Esophagus muscularis mucosa (tissue), 4 donors: ENCODE data around the gene MUS81. TPM values are rescaled to one million over a fixed set of nuclear protein-coding genes. Genes with fewer than 3 reads are reported as not detected.

Experiments
- DNase-seq: peaks from one replicate; pipeline ENCODE4 v3.0.0-alpha.2; 2017; ENCODE audit errors: extremely low spot score
- H3K27ac ChIP-seq, 4 donors: fragments of 200-600 bp; sonication (generic); replicated peaks in 1 of 4; 1 replicate in 3 of 4; 2 replicates in 1 of 4; pipeline ENCODE4 v1.5.1; 2016 to 2019; ENCODE audit warnings: mild to moderate bottlenecking in 1 of 4
- H3K27me3 ChIP-seq, 4 donors: fragments of 200-600 bp; sonication (generic); one replicate each; pipeline versions ENCODE4 v1.5.1 to v1.6.0; 2016 to 2019
- H3K36me3 ChIP-seq, 4 donors: fragments of 200-600 bp; sonication (generic); one replicate each; pipeline ENCODE4 v1.5.1; 2016 to 2019
- H3K4me1 ChIP-seq, 4 donors: fragments of 200-600 bp; sonication (generic); one replicate each; pipeline ENCODE4 v1.5.1; 2016 to 2019
- H3K4me3 ChIP-seq, 4 donors: fragments of 200-600 bp; sonication (generic); 1 replicate in 2 of 4; 2 replicates in 2 of 4; pipeline ENCODE4 v1.5.1; 2016 to 2019; ENCODE audit warnings: mild to moderate bottlenecking in 4 of 4, moderate library complexity in 1 of 4
- H3K9me3 ChIP-seq, 4 donors: fragments of 200-600 bp; sonication (generic); 1 replicate in 3 of 4; 2 replicates in 1 of 4; pipeline ENCODE4 v1.5.1; 2016 to 2019
- EP300 ChIP-seq: sonication (generic); formaldehyde crosslinking; IDR thresholded peaks from one replicate; pipeline ENCODE4 v1.6.1; 2017; ENCODE audit warnings: antibody characterized with exemption
- POLR2A ChIP-seq: fragments of 450-650 bp; IDR thresholded peaks from one replicate; pipeline ENCODE4 v1.6.1; 2017; ENCODE audit warnings: antibody characterized with exemption, moderate library complexity, mild to moderate bottlenecking, low read depth
- POLR2AphosphoS5 ChIP-seq, 2 donors: sonication (generic); formaldehyde crosslinking; IDR thresholded peaks; one replicate each; pipeline ENCODE4 v1.6.1; 2017; ENCODE audit warnings: antibody characterized with exemption in 2 of 2
- WGBS: methylation state at CpG from one replicate; pipeline ENCODE4 v1.1.5; 2018; 5-methylcytosine and 5-hydroxymethylcytosine counted together
- intact Hi-C: fragments of 100-400 bp; cut with DNase I; formaldehyde crosslinking; loops from one replicate; pipeline ENCODE4 v1.15.1; 2023
- total RNA-seq, 4 donors: library from RNA; depleted of rRNA; stranded (reverse); fragments of >200 nt; gene quantifications; one replicate each; pipeline versions ENCODE4 v1.1.0 to v1.2.1, GENCODE V29; 2016
- TF ChIP-seq, protein P1 (sequence below), 3 experiments: fragments of 200-600 bp in 2 of 3; fragments of 450-650 bp in 1 of 3; sonication (generic) in 2 of 3; IDR thresholded peaks; one replicate each; pipeline ENCODE4 v1.5.1; 2017 to 2019; ENCODE audit warnings: antibody characterized with exemption in 3 of 3, mild to moderate bottlenecking in 2 of 3, moderate library complexity in 1 of 3

MUS81 gene
- total RNA-seq, 4 donors from 2014 or later, result 42.2 to 74.2 (median 58.3) TPM

DNA sequence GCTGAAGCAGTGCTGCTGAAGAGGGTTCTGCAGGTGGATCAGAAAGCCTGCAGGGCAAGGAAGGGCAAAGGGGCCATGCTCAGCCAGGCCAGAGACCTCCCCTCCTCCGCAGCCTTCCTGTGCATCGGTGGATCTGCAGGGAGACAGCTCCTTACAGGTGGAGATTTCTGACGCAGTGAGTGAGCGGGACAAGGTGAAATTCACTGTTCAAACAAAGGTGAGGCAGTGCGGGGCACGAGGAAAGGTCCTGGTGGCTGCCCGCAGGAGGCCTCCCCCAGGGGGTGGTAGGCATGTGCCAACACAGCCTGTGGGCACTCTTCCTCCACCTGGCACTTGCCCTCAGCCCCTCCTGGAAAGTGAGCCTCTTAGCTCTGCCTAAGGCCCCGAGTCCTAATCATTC lies 10.9 kb upstream of the MUS81 start:
- WGBS, result 81% methylated on average over 4 of the region's 8 CpGs
- H3K4me1 ChIP-seq, result peaks cover 2 to 24% (median 14%) of the 10 kb centered on the region in 4 donors
- intact Hi-C loops, result no loop called here
- no peak for DNase-seq
- no peak for TF ChIP-seq POLR2AphosphoS5 (IDR thresholded peaks at IDR 0.05)
- no peak for TF ChIP-seq EP300
- TF ChIP-seq, protein P1, sequence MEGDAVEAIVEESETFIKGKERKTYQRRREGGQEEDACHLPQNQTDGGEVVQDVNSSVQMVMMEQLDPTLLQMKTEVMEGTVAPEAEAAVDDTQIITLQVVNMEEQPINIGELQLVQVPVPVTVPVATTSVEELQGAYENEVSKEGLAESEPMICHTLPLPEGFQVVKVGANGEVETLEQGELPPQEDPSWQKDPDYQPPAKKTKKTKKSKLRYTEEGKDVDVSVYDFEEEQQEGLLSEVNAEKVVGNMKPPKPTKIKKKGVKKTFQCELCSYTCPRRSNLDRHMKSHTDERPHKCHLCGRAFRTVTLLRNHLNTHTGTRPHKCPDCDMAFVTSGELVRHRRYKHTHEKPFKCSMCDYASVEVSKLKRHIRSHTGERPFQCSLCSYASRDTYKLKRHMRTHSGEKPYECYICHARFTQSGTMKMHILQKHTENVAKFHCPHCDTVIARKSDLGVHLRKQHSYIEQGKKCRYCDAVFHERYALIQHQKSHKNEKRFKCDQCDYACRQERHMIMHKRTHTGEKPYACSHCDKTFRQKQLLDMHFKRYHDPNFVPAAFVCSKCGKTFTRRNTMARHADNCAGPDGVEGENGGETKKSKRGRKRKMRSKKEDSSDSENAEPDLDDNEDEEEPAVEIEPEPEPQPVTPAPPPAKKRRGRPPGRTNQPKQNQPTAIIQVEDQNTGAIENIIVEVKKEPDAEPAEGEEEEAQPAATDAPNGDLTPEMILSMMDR (IDR thresholded peaks at IDR 0.05), result no peak
- no peak overlapping the region for H3K4me3 ChIP-seq
- no peak overlapping the region for H3K27ac ChIP-seq
- peaks cover 6 to 42% (median 40%) of the 10 kb centered on the region in 4 donors for H3K36me3 ChIP-seq
- peaks cover 0 to 9% (median 3%) of the 10 kb centered on the region in 4 donors for H3K9me3 ChIP-seq
- no peaks in the 10 kb centered on the region for H3K27me3 ChIP-seq

- Histone ChIP-seq H3K36me3 (peaks cover 10 to 46% (median 45%) of the 10 kb centered on the region in 4 donors), H3K9me3 (peaks cover 0 to 9% (median 3%) of the 10 kb centered on the region in 4 donors), H3K4me3 (no peak overlapping the region), H3K27me3 (no peaks in the 10 kb centered on the region), H3K27ac (no peak overlapping the region), H3K4me1 (peaks cover 2 to 28% (median 18%) of the 10 kb centered on the region in 4 donors)
- intact Hi-C loops, result no loop called here
- no peak for DNase-seq
- 53% methylated on average over 16 of the region's 16 CpGs for whole genome bisulfite sequencing
- TF ChIP-seq, protein P1 (IDR thresholded peaks at IDR 0.05), result no peak
- TF ChIP-seq POLR2A (no peak), POLR2AphosphoS5 (IDR thresholded peaks at IDR 0.05) (no peak), EP300 (no peak)
Observed at GRCh38 chr11:65849771-65850216, 10.4 kb upstream of the MUS81 start.

DNA sequence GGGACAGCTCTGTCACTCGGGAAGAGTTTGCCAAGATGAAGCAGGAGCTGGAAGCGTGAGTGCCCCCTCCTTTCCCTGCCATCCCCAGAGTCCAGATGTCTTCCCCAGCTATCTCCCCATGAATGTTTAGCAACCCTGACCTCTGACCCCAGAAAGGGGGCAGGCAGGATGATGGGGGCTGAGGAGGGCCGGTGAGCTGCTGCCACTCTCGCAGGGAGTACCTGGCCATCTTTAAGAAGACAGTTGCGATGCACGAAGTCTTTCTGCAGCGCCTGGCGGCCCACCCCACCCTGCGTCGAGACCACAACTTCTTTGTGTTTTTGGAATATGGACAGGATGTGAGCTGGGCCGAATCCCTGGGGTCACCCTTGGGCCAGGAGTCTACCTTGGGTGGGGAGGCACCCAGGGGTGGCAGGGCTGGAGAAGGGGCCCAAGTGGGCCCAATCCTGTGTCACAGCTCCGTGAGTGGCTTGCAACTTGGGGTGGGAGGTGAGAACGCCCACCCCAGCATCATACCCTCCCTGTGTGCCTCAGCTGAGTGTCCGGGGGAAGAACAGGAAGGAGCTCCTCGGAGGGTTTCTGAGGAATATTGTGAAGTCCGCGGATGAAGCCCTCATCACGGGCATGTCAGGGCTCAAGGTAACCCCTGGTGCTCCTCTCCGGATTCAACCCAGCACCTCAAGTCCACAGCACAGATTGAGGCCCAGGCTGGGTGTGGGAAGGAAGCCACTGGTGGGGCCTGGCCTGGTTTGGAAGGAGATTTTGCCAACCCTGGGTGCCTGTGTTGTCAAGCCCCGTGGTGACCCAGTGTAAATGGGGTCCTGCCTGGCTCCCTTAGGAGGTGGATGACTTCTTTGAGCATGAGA lies 9.8 kb upstream of the MUS81 start:
- Histone ChIP-seq H3K9me3 (peaks cover 0 to 9% (median 3%) of the 10 kb centered on the region in 4 donors), H3K4me3 (no peak overlapping the region), H3K4me1 (peaks cover 6 to 35% (median 24%) of the 10 kb centered on the region in 4 donors), H3K27ac (no peak overlapping the region), H3K27me3 (no peaks in the 10 kb centered on the region), H3K36me3 (peaks cover 17 to 52% (median 51%) of the 10 kb centered on the region in 4 donors)
- intact Hi-C loops, result no loop called here
- DNase-seq, result no peak
- TF ChIP-seq EP300, result no peak
- no peak for TF ChIP-seq POLR2A
- no peak for TF ChIP-seq POLR2AphosphoS5 (IDR thresholded peaks at IDR 0.05)
- TF ChIP-seq, protein P1 (IDR thresholded peaks at IDR 0.05), result no peak
- WGBS, result 74% methylated on average over 18 of the region's 20 CpGs

- WGBS, result 91% methylated on average over 13 of the region's 14 CpGs
- peaks cover 22 to 59% (median 58%) of the 10 kb centered on the region in 4 donors for H3K36me3 ChIP-seq
Observed at GRCh38 chr11:65851083-65851579, 9.1 kb upstream of the MUS81 start.

More at GRCh38 chr11:65851083-65851579, 9.1 kb upstream of the MUS81 start:
- H3K27ac ChIP-seq, result no peak overlapping the region
- H3K9me3 ChIP-seq, result peaks cover 0 to 9% (median 3%) of the 10 kb centered on the region in 4 donors
- TF ChIP-seq, protein P1 (IDR thresholded peaks at IDR 0.05), result peak in 1 of 3 experiments; percentile 43
- TF ChIP-seq EP300, result no peak
- TF ChIP-seq POLR2A, result no peak
- TF ChIP-seq POLR2AphosphoS5 (IDR thresholded peaks at IDR 0.05), result peak in 1 of 2 donors; percentile 20
- no peak overlapping the region for H3K4me3 ChIP-seq
- H3K4me1 ChIP-seq, result peaks cover 13 to 42% (median 31%) of the 10 kb centered on the region in 4 donors
- no peak for DNase-seq
- H3K27me3 ChIP-seq, result no peaks in the 10 kb centered on the region
- intact Hi-C loops, result no loop called here
